ENCODE results near the gene TMEM225B.

GRCh38 chr7:99571768-99572167 is 26.3 kb upstream of the TMEM225B start:
- TF ChIP-seq POLR2AphosphoS5 (IDR thresholded peaks at IDR 0.05; ENCODE audit: low read depth, low read length) (no peak), CBX3 (IDR thresholded peaks at IDR 0.05; ENCODE audit: low read depth) (no peak), ZNF274 (IDR thresholded peaks at IDR 0.05; ENCODE audit: low read depth, low read length) (no peak), POLR2A (IDR thresholded peaks at IDR 0.05; ENCODE audit: borderline replicate concordance, extremely low read depth, insufficient read depth, insufficient read length) (no peak), SRF (IDR thresholded peaks at IDR 0.05; ENCODE audit: low read depth) (no peak), JUND (IDR thresholded peaks at IDR 0.05) (no peak), EZH2 (IDR thresholded peaks at IDR 0.05) (no peak), YY1 (IDR thresholded peaks at IDR 0.05; ENCODE audit: extremely low read depth, insufficient replicate concordance, low read depth, low read length) (no peak)
- TF ChIP-seq, protein P1, sequence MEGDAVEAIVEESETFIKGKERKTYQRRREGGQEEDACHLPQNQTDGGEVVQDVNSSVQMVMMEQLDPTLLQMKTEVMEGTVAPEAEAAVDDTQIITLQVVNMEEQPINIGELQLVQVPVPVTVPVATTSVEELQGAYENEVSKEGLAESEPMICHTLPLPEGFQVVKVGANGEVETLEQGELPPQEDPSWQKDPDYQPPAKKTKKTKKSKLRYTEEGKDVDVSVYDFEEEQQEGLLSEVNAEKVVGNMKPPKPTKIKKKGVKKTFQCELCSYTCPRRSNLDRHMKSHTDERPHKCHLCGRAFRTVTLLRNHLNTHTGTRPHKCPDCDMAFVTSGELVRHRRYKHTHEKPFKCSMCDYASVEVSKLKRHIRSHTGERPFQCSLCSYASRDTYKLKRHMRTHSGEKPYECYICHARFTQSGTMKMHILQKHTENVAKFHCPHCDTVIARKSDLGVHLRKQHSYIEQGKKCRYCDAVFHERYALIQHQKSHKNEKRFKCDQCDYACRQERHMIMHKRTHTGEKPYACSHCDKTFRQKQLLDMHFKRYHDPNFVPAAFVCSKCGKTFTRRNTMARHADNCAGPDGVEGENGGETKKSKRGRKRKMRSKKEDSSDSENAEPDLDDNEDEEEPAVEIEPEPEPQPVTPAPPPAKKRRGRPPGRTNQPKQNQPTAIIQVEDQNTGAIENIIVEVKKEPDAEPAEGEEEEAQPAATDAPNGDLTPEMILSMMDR (IDR thresholded peaks at IDR 0.05 in 2 of 3, conservative IDR thresholded peaks at IDR 0.05 in 1 of 3; ENCODE audit: borderline replicate concordance in 1 of 3, insufficient read depth in 1 of 3, low read depth in 2 of 3, low read length in 2 of 3) = no peak
- TF ChIP-seq, protein P2, sequence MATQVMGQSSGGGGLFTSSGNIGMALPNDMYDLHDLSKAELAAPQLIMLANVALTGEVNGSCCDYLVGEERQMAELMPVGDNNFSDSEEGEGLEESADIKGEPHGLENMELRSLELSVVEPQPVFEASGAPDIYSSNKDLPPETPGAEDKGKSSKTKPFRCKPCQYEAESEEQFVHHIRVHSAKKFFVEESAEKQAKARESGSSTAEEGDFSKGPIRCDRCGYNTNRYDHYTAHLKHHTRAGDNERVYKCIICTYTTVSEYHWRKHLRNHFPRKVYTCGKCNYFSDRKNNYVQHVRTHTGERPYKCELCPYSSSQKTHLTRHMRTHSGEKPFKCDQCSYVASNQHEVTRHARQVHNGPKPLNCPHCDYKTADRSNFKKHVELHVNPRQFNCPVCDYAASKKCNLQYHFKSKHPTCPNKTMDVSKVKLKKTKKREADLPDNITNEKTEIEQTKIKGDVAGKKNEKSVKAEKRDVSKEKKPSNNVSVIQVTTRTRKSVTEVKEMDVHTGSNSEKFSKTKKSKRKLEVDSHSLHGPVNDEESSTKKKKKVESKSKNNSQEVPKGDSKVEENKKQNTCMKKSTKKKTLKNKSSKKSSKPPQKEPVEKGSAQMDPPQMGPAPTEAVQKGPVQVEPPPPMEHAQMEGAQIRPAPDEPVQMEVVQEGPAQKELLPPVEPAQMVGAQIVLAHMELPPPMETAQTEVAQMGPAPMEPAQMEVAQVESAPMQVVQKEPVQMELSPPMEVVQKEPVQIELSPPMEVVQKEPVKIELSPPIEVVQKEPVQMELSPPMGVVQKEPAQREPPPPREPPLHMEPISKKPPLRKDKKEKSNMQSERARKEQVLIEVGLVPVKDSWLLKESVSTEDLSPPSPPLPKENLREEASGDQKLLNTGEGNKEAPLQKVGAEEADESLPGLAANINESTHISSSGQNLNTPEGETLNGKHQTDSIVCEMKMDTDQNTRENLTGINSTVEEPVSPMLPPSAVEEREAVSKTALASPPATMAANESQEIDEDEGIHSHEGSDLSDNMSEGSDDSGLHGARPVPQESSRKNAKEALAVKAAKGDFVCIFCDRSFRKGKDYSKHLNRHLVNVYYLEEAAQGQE (IDR thresholded peaks at IDR 0.05; ENCODE audit: low read depth) = no peak
- TF ChIP-seq, protein P3, sequence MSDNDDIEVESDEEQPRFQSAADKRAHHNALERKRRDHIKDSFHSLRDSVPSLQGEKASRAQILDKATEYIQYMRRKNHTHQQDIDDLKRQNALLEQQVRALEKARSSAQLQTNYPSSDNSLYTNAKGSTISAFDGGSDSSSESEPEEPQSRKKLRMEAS (IDR thresholded peaks at IDR 0.05) = no peak
